ENCODE data around the gene EME1. TPM values are rescaled to one million over a fixed set of nuclear protein-coding genes. Genes with fewer than 3 reads are reported as not detected.

Gene EME1
- total RNA-seq, 1 experiment from 2014 or later = 10.6 TPM

- Histone ChIP-seq H3K27me3 (ENCODE audit: low read length) (no peaks in the 10 kb centered on the region), H3K4me3 (ENCODE audit: low read length) (no peak overlapping the region), H3K4me1 (ENCODE audit: low read length) (no peaks in the 10 kb centered on the region), H3K36me3 (ENCODE audit: insufficient read depth, low read length) (peaks cover 11% of the 10 kb centered on the region; the same call in 1 of the 2 replicates), H3K27ac (ENCODE audit: low read length) (no peak overlapping the region), H3K9ac (ENCODE audit: low read length) (no peak overlapping the region), H3K79me2 (ENCODE audit: low read length) (peaks cover 3% of the 10 kb centered on the region; the same call in 1 of the 2 replicates), H2AFZ (ENCODE audit: low read length) (no peak overlapping the region), H3K4me2 (ENCODE audit: low read depth, low read length, poor library complexity, severe bottlenecking) (no peak overlapping the region), H4K20me1 (ENCODE audit: insufficient read depth, low read depth, low read length) (peaks cover 6% of the 10 kb centered on the region; the same call in 1 of the 2 replicates), H3K9me3 (ENCODE audit: low read length) (no peaks in the 10 kb centered on the region), H3K9me2 (replicated peaks; ENCODE audit: insufficient read depth, low read length) (no peaks in the 10 kb centered on the region)
- no peak for DNase-seq
These were observed 16.0 kb upstream of the EME1 start for GRCh38 chr17:50356892-50357510.

GRCh38 chr17:50358177-50358576 lies 14.9 kb upstream of the EME1 start:
- H3K4me1 ChIP-seq (ENCODE audit: low read length) = peaks cover 3% of the 10 kb centered on the region
- no peaks in the 10 kb centered on the region for H3K9me2 ChIP-seq (replicated peaks; ENCODE audit: insufficient read depth, low read length)
- H3K9ac ChIP-seq (ENCODE audit: low read length) = no peak overlapping the region
- no peak for DNase-seq
- H3K79me2 ChIP-seq (ENCODE audit: low read length) = no peaks in the 10 kb centered on the region
- no peaks in the 10 kb centered on the region; the same call in 1 of the 2 replicates for H4K20me1 ChIP-seq (ENCODE audit: insufficient read depth, low read depth, low read length)
- H3K27me3 ChIP-seq (ENCODE audit: low read length) = no peaks in the 10 kb centered on the region
- H3K4me3 ChIP-seq (ENCODE audit: low read length) = no peak overlapping the region
- no peak overlapping the region for H3K27ac ChIP-seq (ENCODE audit: low read length)
- H3K36me3 ChIP-seq (ENCODE audit: insufficient read depth, low read length) = peaks cover 11% of the 10 kb centered on the region; the same call in 1 of the 2 replicates
- no peaks in the 10 kb centered on the region for H3K9me3 ChIP-seq (ENCODE audit: low read length)
- no peak overlapping the region for H2AFZ ChIP-seq (ENCODE audit: low read length)
- no peak overlapping the region for H3K4me2 ChIP-seq (ENCODE audit: low read depth, low read length, poor library complexity, severe bottlenecking)

- no peaks in the 10 kb centered on the region for H3K79me2 ChIP-seq (ENCODE audit: low read length)
- H3K9me3 ChIP-seq (ENCODE audit: low read length) = no peaks in the 10 kb centered on the region
- no peak overlapping the region for H3K4me3 ChIP-seq (ENCODE audit: low read length)
- no peak overlapping the region for H3K27ac ChIP-seq (ENCODE audit: low read length)
- peaks cover 11% of the 10 kb centered on the region; the same call in 1 of the 2 replicates for H3K36me3 ChIP-seq (ENCODE audit: insufficient read depth, low read length)
- H3K9me2 ChIP-seq (replicated peaks; ENCODE audit: insufficient read depth, low read length) = no peaks in the 10 kb centered on the region
- no peak overlapping the region for H3K4me2 ChIP-seq (ENCODE audit: low read depth, low read length, poor library complexity, severe bottlenecking)
- H3K4me1 ChIP-seq (ENCODE audit: low read length) = peaks cover 3% of the 10 kb centered on the region
- H3K9ac ChIP-seq (ENCODE audit: low read length) = no peak overlapping the region
- H4K20me1 ChIP-seq (ENCODE audit: insufficient read depth, low read depth, low read length) = no peaks in the 10 kb centered on the region; the same call in 1 of the 2 replicates
- no peaks in the 10 kb centered on the region for H3K27me3 ChIP-seq (ENCODE audit: low read length)
- H2AFZ ChIP-seq (ENCODE audit: low read length) = no peak overlapping the region
- no peak for DNase-seq
These were observed 13.9 kb upstream of the EME1 start for GRCh38 chr17:50359005-50359699.

- Histone ChIP-seq H3K79me2 (ENCODE audit: low read length) (no peaks in the 10 kb centered on the region), H3K9ac (ENCODE audit: low read length) (no peak overlapping the region), H3K9me2 (replicated peaks; ENCODE audit: insufficient read depth, low read length) (no peaks in the 10 kb centered on the region), H3K36me3 (ENCODE audit: insufficient read depth, low read length) (peaks cover 11% of the 10 kb centered on the region; the same call in 1 of the 2 replicates), H4K20me1 (ENCODE audit: insufficient read depth, low read depth, low read length) (no peaks in the 10 kb centered on the region; the same call in 1 of the 2 replicates), H3K27me3 (ENCODE audit: low read length) (no peaks in the 10 kb centered on the region), H2AFZ (ENCODE audit: low read length) (no peak overlapping the region), H3K4me3 (ENCODE audit: low read length) (no peak overlapping the region), H3K4me1 (ENCODE audit: low read length) (peaks cover 3% of the 10 kb centered on the region), H3K9me3 (ENCODE audit: low read length) (no peaks in the 10 kb centered on the region), H3K27ac (ENCODE audit: low read length) (no peak overlapping the region), H3K4me2 (ENCODE audit: low read depth, low read length, poor library complexity, severe bottlenecking) (no peak overlapping the region)
- no peak for DNase-seq
These were observed 13.0 kb upstream of the EME1 start for GRCh38 chr17:50359998-50360461.

GRCh38 chr17:50360486-50361115 lies 12.4 kb upstream of the EME1 start:
- H3K9me3 ChIP-seq (ENCODE audit: low read length) = no peaks in the 10 kb centered on the region
- no peak overlapping the region for H3K9ac ChIP-seq (ENCODE audit: low read length)
- H2AFZ ChIP-seq (ENCODE audit: low read length) = no peak overlapping the region
- no peaks in the 10 kb centered on the region for H3K79me2 ChIP-seq (ENCODE audit: low read length)
- no peaks in the 10 kb centered on the region; the same call in 1 of the 2 replicates for H4K20me1 ChIP-seq (ENCODE audit: insufficient read depth, low read depth, low read length)
- peaks cover 3% of the 10 kb centered on the region for H3K4me1 ChIP-seq (ENCODE audit: low read length)
- H3K27ac ChIP-seq (ENCODE audit: low read length) = no peak overlapping the region
- H3K36me3 ChIP-seq (ENCODE audit: insufficient read depth, low read length) = peaks cover 11% of the 10 kb centered on the region; the same call in 1 of the 2 replicates
- no peaks in the 10 kb centered on the region for H3K27me3 ChIP-seq (ENCODE audit: low read length)
- H3K4me2 ChIP-seq (ENCODE audit: low read depth, low read length, poor library complexity, severe bottlenecking) = no peak overlapping the region
- no peak for DNase-seq
- H3K9me2 ChIP-seq (replicated peaks; ENCODE audit: insufficient read depth, low read length) = no peaks in the 10 kb centered on the region
- no peak overlapping the region for H3K4me3 ChIP-seq (ENCODE audit: low read length)

GRCh38 chr17:50361561-50362480 lies 11.2 kb upstream of the EME1 start:
- Histone ChIP-seq H3K4me1 (ENCODE audit: low read length) (peaks cover 3% of the 10 kb centered on the region), H3K9me3 (ENCODE audit: low read length) (no peaks in the 10 kb centered on the region), H3K4me3 (ENCODE audit: low read length) (no peak overlapping the region), H3K27ac (ENCODE audit: low read length) (0 out of 2 replicates have a peak overlapping the region, but pooled peaks have one; percentile 28), H3K79me2 (ENCODE audit: low read length) (no peaks in the 10 kb centered on the region), H2AFZ (ENCODE audit: low read length) (no peak overlapping the region), H3K27me3 (ENCODE audit: low read length) (no peaks in the 10 kb centered on the region), H3K36me3 (ENCODE audit: insufficient read depth, low read length) (peaks cover 5% of the 10 kb centered on the region; the same call in 1 of the 2 replicates), H4K20me1 (ENCODE audit: insufficient read depth, low read depth, low read length) (no peaks in the 10 kb centered on the region; the same call in 1 of the 2 replicates), H3K9ac (ENCODE audit: low read length) (no peak overlapping the region), H3K4me2 (ENCODE audit: low read depth, low read length, poor library complexity, severe bottlenecking) (no peak overlapping the region), H3K9me2 (replicated peaks; ENCODE audit: insufficient read depth, low read length) (no peaks in the 10 kb centered on the region)
- DNase-seq = peak; percentile 88

- Histone ChIP-seq H3K27ac (ENCODE audit: low read length) (0 out of 2 replicates have a peak overlapping the region, but pooled peaks have one; percentile 28), H3K4me1 (ENCODE audit: low read length) (peaks cover 3% of the 10 kb centered on the region), H3K9me2 (replicated peaks; ENCODE audit: insufficient read depth, low read length) (no peaks in the 10 kb centered on the region), H3K9me3 (ENCODE audit: low read length) (no peaks in the 10 kb centered on the region), H3K27me3 (ENCODE audit: low read length) (no peaks in the 10 kb centered on the region), H3K4me3 (ENCODE audit: low read length) (no peak overlapping the region), H3K36me3 (ENCODE audit: insufficient read depth, low read length) (0 out of 2 replicates have a peak, but pooled peaks cover 3% of the 10 kb centered on the region), H3K4me2 (ENCODE audit: low read depth, low read length, poor library complexity, severe bottlenecking) (no peak overlapping the region), H2AFZ (ENCODE audit: low read length) (no peak overlapping the region), H4K20me1 (ENCODE audit: insufficient read depth, low read depth, low read length) (no peaks in the 10 kb centered on the region; the same call in 1 of the 2 replicates), H3K79me2 (ENCODE audit: low read length) (no peaks in the 10 kb centered on the region), H3K9ac (ENCODE audit: low read length) (no peak overlapping the region)
- no peak for DNase-seq
These were observed 10.4 kb upstream of the EME1 start for GRCh38 chr17:50362661-50363060.

Data from Karpas-422 (cell line).